ENCODE results near the gene SLFNL1. TPM values are rescaled to one million over a fixed set of nuclear protein-coding genes. Genes with fewer than 3 reads are reported as not detected.

The SLFNL1 gene
- polyA plus RNA-seq, 2 of the 4 experiments (the other 2 are of a cell fraction): 0.01 to 0.03 TPM

DNA sequence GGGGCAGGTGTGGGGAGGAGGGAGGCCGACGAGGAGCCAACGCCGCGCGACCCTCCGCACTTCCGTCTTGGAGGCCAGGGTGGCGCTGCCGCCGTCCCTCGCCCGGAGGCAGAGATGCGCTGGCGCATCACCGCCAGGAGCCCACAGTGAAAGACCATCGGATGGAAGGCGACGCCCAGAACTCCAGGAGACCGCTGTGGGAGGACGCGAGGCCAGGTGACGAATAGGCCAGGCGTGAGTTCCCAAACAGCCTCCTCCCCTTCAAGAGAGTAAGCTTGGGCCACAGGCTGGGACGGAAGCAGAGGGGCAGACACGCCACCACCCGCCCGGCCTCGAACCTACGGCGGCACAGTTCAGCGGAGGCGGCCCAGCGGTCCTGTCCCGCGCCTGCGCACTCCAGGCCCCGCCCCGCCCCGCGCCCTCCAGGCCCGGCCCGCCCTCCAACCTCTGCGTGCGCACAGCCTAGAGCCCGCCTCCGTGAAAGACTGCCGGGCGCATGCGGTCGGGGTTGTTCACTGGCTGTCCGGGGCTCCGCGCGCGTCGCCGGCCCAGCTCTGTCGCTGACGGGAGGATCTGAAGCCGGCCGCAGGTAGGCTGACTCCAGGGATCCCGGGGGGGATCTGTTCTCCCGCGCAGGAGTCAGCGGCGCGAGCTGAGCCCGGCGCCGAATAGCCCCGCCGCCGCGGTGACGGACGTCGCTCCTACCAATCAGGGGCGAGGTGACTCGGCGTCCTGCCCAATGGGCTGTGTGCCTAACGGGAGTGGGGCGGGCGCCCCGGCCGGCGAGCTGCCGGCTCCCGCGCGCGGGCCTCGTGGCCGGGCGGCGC is 42.1 kb downstream of the SLFNL1 start, which contains the start of gene CTPS1 (continued):
- TF ChIP-seq RAD21 (conservative IDR thresholded peaks at IDR 0.05 in 1 of 2, IDR thresholded peaks at IDR 0.05 in 1 of 2): no peak
- TF ChIP-seq ZFP36 (IDR thresholded peaks at IDR 0.05; ENCODE audit: borderline replicate concordance, partially characterized antibody): no peak
- no peak for TF ChIP-seq EHMT2 (IDR thresholded peaks at IDR 0.05; ENCODE audit: low read depth)

DNA sequence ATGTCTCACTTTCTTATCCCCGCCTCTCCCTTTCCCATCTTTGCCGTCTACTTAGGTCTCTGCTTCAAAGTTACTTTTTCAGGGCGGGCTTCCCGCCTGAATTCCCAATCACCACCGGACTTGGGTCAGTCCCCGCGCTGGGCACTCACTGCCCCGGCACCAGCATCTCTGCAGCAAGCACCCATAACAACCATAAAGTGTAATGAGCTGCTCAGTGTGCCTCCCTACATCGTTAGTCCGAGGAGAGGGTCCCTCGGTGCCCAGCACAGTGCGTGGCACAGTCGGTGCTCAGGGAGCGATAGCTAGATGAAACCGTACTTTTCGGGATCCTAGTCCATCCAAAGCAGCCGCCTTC is 42.7 kb downstream of the SLFNL1 start:
- no peak for TF ChIP-seq SMC3 (IDR thresholded peaks at IDR 0.05)
- TF ChIP-seq, protein P1, sequence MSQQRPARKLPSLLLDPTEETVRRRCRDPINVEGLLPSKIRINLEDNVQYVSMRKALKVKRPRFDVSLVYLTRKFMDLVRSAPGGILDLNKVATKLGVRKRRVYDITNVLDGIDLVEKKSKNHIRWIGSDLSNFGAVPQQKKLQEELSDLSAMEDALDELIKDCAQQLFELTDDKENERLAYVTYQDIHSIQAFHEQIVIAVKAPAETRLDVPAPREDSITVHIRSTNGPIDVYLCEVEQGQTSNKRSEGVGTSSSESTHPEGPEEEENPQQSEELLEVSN (IDR thresholded peaks at IDR 0.05; ENCODE audit: borderline replicate concordance, low read depth): no peak
- peak; percentile 42; the same call in 1 of the 2 replicates for TF ChIP-seq CHD4 (IDR thresholded peaks at IDR 0.05; ENCODE audit: borderline replicate concordance)
- no peak for TF ChIP-seq MYC (IDR thresholded peaks at IDR 0.05; ENCODE audit: borderline replicate concordance, low read length)
- WGBS (ENCODE audit: missing lambda C conversion rate): 40% methylated on average over 12 of the region's 17 CpGs

DNA sequence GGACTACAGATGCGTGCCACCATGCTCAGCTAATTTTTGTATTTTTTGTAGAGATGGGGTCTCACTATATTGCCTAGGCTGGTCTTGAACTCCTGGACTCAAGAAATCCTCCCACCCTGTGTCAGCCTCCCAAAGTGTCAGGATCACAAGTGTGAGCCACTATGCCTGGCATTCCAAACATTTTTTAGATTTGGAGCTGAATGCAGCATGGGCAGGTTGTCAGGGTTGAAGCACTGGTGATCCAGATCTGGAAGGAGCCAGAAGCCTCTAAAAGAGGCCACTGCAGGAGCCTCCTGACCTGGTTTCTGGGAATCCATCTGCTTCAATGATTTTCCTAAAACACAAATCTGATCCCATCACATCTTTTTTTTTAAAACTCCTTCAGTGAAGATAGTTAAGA is 43.8 kb downstream of the SLFNL1 start:
- Histone ChIP-seq H3K27ac (peak overlapping the region; percentile 99 to 100), H3K9me3 (no peaks in the 10 kb centered on the region), H3K4me1 (peaks cover 50% of the 10 kb centered on the region), H3K4me3 (no peak overlapping the region), H3K4me2 (peak overlapping the region; percentile 79)
- 75% methylated on average over 1 of the region's 1 CpG for WGBS (ENCODE audit: missing lambda C conversion rate)
- ATAC-seq (no peak), FAIRE-seq (no peak), DNase-seq (ENCODE audit: low read depth in 1 of 2, low spot score in 1 of 2) (peak in 1 of 2 experiments; percentile 47)
- TF ChIP-seq, protein P2, sequence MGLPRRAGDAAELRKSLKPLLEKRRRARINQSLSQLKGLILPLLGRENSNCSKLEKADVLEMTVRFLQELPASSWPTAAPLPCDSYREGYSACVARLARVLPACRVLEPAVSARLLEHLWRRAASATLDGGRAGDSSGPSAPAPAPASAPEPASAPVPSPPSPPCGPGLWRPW (IDR thresholded peaks at IDR 0.05): no peak
- TF ChIP-seq RNF2 (IDR thresholded peaks at IDR 0.05; ENCODE audit: borderline replicate concordance, low read depth) (no peak), RARB (CRISPR knock-in tag; IDR thresholded peaks at IDR 0.05) (no peak), CHD4 (IDR thresholded peaks at IDR 0.05; ENCODE audit: borderline replicate concordance) (no peak; the same call in 1 of the 2 replicates), CEBPB (IDR thresholded peaks at IDR 0.05) (no peak), MYC (IDR thresholded peaks at IDR 0.05; ENCODE audit: borderline replicate concordance, low read length) (no peak), NFE2L2 (conservative IDR thresholded peaks at IDR 0.05; ENCODE audit: low read length) (no peak), KDM1A (IDR thresholded peaks at IDR 0.05; ENCODE audit: low read depth) (no peak), MAFK (IDR thresholded peaks at IDR 0.05; ENCODE audit: partially characterized antibody) (no peak), RAD21 (conservative IDR thresholded peaks at IDR 0.05 in 1 of 2, IDR thresholded peaks at IDR 0.05 in 1 of 2) (no peak), POLR2A (IDR thresholded peaks at IDR 0.05; ENCODE audit: low read length) (no peak), PHF8 (IDR thresholded peaks at IDR 0.05; ENCODE audit: borderline replicate concordance, low read depth) (no peak), CHD2 (IDR thresholded peaks at IDR 0.05; ENCODE audit: low read length, partially characterized antibody) (no peak), CBX2 (IDR thresholded peaks at IDR 0.05; ENCODE audit: borderline replicate concordance, low read depth) (no peak), POLR2AphosphoS2 (conservative IDR thresholded peaks at IDR 0.05; ENCODE audit: low read length) (no peak), HOXB5 (CRISPR knock-in tag; IDR thresholded peaks at IDR 0.05) (no peak), MAZ (IDR thresholded peaks at IDR 0.05; ENCODE audit: borderline replicate concordance, low read depth, low read length) (no peak)
- TF ChIP-seq, protein P1 (IDR thresholded peaks at IDR 0.05; ENCODE audit: borderline replicate concordance, low read depth): no peak
- TF ChIP-seq, protein P3, sequence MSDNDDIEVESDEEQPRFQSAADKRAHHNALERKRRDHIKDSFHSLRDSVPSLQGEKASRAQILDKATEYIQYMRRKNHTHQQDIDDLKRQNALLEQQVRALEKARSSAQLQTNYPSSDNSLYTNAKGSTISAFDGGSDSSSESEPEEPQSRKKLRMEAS (IDR thresholded peaks at IDR 0.05): no peak
- CTCF ChIA-PET: interaction anchor here (0.9 to 2.7 kb wide), 6 partner anchors 8 to 29 kb away, joined by 3 to 9 read pairs (median 4); no protein-coding TSS in a partner anchor
- POLR2A ChIA-PET: interaction anchor here (1.1 to 2.2 kb wide), 4 partner anchors 10 to 115 kb away, joined by 3 to 9 read pairs (median 6); partner anchors contain the start of gene CITED4

More for the DNA sequence above, 42.7 kb downstream of the SLFNL1 start:
- H3K4me2 ChIP-seq: peak overlapping the region; percentile 79
- no peak for FAIRE-seq
- H3K9me3 ChIP-seq: no peaks in the 10 kb centered on the region
- H3K4me1 ChIP-seq: peaks cover 60% of the 10 kb centered on the region
- POLR2A ChIA-PET: interaction anchor here (0.8 to 2.4 kb wide), 10 partner anchors 12 to 421 kb away, joined by 3 to 16 read pairs (median 8); partner anchors contain the start of gene CITED4
- peak overlapping the region; percentile 99 to 100 for H3K27ac ChIP-seq
- CTCF ChIA-PET: interaction anchor here (1.0 to 2.7 kb wide), 9 partner anchors 10 to 129 kb away, joined by 3 to 12 read pairs (median 4); no protein-coding TSS in a partner anchor
- DNase-seq (ENCODE audit: low read depth in 1 of 2, low spot score in 1 of 2): no peak
- ATAC-seq: no peak; a peak in 1 of 6 replicates
- H3K4me3 ChIP-seq: peak overlapping the region; percentile 93
